ENCODE measurements around the gene GOLPH3L. TPM values are rescaled to one million over a fixed set of nuclear protein-coding genes. Genes with fewer than 3 reads are reported as not detected.

Gene GOLPH3L
- 10 to 100 TPM; 16.8 to 29.2 (median 19.1) TPM for total RNA-seq

DNA sequence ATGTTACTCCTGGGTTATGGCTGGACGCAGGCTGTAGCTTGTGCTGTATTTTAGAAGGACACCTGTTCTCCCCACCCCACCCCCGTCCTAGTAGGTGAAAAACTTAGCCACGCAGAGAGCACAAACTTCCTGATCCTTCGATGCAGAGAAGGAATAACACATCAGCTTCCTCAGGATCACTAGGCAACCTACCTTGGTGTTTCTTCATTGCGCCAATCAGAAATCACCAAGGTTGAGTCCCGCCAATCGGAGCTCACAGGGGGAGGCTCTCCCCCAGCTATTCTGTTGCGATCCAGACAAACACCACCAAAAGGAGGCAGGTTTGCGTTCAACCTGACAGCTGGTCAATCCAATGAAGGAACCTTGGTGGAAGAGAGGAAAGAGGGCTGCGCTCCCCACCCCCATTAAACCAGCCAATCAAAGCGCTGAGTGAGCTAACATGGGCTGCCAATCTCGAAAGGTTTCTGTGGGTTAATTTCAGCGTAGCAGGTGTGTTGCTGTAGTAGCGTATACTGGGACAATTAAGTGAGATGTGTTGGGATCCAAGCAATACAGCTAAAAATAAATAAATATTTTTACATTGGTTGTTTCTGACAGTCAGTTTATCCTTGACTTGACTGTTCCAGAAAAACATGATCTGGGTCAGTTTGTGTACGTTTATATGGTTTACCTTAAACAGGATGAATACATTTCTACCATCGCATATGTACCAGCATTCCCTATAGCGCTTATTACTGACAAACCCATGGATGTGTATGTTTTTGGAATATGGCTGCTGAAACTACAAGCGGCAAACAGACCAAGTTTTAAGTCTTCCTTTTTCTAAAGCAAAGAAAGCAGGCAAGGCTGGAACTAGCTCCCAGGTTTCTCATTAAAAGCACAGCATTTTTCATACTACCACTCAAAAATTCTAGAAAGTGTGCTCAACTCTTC is at the start of gene GOLPH3L:
TSS of gene GOLPH3L (minus strand) at position 160 of the 933 bp plus-strand sequence. CDS start 2,316 bp downstream, outside the sequence.
- TF ChIP-seq, protein P1, sequence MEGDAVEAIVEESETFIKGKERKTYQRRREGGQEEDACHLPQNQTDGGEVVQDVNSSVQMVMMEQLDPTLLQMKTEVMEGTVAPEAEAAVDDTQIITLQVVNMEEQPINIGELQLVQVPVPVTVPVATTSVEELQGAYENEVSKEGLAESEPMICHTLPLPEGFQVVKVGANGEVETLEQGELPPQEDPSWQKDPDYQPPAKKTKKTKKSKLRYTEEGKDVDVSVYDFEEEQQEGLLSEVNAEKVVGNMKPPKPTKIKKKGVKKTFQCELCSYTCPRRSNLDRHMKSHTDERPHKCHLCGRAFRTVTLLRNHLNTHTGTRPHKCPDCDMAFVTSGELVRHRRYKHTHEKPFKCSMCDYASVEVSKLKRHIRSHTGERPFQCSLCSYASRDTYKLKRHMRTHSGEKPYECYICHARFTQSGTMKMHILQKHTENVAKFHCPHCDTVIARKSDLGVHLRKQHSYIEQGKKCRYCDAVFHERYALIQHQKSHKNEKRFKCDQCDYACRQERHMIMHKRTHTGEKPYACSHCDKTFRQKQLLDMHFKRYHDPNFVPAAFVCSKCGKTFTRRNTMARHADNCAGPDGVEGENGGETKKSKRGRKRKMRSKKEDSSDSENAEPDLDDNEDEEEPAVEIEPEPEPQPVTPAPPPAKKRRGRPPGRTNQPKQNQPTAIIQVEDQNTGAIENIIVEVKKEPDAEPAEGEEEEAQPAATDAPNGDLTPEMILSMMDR (IDR thresholded peaks at IDR 0.05; ENCODE audit: low read depth) = no peak

DNA sequence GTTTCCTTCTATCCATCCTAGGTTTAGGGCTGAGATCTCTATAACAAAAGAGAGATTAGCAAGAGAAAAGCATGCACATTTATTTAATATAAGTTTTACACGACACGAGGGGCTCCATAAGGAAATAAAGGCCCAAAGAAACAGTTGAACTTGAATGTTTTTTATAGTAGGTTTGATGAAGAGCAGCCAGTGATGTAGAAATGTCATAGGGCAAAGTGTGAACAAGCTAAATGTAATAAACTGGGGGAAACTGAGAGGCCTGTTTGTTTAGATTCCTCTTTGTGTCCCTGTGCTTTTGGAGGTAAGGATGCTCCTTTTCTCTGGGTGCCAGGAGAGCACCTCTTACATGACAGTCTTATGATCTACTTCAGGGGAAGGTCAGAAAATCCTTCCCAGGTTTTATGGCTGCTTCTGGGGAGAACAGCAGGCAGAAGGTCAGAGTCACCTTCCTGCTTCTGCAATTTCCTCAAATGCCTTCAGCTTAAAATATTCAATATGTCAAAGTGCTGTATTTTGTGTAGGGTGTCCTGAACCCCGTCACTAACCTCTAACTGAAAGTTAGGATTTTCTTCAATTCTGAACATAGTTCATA is 33.3 kb upstream of the GOLPH3L start:
- TF ChIP-seq, protein P1 (IDR thresholded peaks at IDR 0.05; ENCODE audit: low read depth) = no peak

DNA sequence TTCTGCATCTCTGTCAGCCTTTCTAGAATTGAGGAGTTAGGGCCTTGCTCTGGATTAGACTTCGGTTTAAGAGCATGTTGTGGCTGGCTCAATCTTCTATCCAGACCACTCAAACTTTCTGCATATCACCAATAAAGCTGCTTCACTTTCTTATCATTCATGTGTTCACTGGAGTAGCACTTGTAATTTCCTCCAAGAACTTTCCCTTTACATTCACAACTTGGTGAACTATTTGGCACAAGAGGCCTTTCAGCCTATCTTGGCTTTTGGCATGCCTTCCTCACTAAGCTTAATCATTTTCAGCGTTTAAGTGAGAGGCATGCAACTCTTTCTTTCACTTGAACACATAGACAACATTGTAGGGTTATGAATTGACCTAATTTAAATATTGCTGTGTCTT is 27.4 kb upstream of the GOLPH3L start:
- TF ChIP-seq, protein P1 (IDR thresholded peaks at IDR 0.05; ENCODE audit: low read depth) = no peak

DNA sequence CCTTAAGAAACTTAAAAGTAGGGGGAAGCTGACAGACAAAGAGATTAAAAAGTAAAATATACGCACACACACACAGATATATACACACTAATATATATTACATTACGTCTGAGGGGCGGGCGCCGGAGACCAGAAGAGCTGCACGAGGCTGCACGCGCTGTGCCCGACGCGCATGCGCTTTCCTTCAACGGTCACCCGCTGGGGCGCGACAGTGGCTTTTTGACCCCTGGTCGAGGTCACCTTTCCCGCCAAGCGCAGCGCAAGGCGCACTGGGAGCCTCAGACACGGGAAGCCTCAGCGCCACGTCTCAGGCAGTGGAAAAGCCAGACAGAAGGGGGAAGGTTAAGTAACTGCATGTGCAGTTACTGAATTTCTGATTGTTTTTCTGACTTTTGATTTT is 23.7 kb upstream of the GOLPH3L start, which contains the start of gene HORMAD1:
TSS of gene HORMAD1 (minus strand) at position 193 of the 400 bp plus-strand sequence. CDS start 1,390 bp downstream, outside the sequence.
- TF ChIP-seq, protein P1 (IDR thresholded peaks at IDR 0.05; ENCODE audit: low read depth) = no peak

DNA sequence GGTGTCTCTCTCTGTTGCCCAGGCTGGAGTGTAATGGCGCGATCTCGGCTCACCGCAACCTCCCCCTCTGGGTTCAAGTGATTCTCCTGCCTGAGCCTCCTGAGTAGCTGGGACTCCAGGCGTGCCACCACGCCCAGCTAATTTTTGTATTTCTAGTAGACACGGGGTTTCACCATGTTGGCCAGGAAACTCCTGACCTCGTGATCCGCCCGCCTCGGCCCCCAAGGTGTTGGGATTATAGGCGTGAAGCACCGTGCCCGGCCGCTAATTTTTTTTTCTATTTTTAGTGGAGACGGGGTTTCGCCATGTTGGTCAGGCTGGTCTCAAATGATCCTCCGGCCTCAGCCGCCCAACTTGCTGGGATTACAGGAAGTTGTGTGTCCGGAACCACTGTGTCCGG is 23.1 kb upstream of the GOLPH3L start:
- TF ChIP-seq, protein P1 (IDR thresholded peaks at IDR 0.05; ENCODE audit: low read depth) = no peak

DNA sequence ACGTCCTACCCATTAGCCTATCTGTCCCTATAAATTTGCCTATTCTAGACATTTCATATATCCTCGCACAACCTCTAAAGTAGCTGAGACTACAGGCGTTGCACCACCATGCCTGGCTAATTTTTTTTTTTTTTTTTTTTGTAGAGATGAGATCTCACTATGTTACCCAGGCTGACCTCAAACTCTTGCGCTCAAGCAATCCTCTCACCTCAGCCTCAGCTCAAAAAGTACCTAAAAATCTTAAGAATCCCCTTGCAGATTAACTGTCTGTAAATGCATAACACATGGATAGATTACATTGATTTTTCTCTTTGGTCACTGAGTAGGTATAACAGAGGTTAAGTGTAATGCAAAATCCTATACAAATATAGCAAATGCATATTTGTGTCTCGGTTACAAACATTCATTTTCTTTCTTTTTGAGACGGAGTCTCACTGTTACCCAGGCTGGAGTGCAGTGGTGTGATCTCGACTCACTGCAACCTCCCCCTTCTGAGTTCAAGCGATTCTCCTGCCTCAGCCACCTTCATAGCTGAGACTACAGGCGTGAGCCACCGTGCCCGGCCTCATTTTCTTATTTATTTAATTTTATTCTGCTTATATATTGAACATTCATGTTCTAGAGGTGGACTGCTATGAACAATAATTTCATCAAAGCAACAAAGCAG is 21.4 kb upstream of the GOLPH3L start:
- TF ChIP-seq, protein P1 (IDR thresholded peaks at IDR 0.05; ENCODE audit: low read depth) = no peak

DNA sequence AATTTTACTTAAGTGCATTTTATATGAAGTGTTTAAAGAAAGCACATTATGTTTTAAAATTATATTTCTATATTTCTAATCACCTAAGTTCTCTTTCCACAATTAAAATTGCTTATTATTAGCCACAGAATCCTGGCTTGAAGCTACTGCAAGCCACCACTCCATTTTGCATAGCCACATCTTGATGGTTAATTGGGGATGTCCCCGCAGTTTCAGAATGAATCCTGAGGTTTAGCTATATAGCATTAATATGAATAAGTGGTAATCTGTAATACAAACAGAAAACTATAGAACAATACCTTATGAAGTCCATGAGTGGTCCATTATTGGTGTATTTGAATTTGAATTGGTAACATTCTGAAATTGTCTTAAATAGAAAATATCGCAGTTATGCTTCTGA is 11.6 kb upstream of the GOLPH3L start:
- TF ChIP-seq, protein P1 (IDR thresholded peaks at IDR 0.05; ENCODE audit: low read depth) = no peak
